H9 (cell line): ENCODE measurements around the gene COG3. TPM values are rescaled to one million over a fixed set of nuclear protein-coding genes. Genes with fewer than 3 reads are reported as not detected.

Experiments used
- DNase-seq: peaks from one replicate; pipeline ENCODE4 v3.0.0-alpha.2; 2017
- H2AFZ ChIP-seq: one replicate; pipeline ENCODE4 v1.6.1; 2013; ENCODE audit warnings: mild to moderate bottlenecking, low read length, control low read depth, moderate library complexity
- H2AK5ac ChIP-seq: 2 replicates; pipeline ENCODE4 v1.6.1; 2013; ENCODE audit warnings: low read length, control low read depth, mixed read lengths; ENCODE audit not compliant: insufficient read length
- H2BK120ac ChIP-seq: one replicate; pipeline ENCODE4 v1.6.1; 2013; ENCODE audit warnings: low read depth, mild to moderate bottlenecking, low read length, control low read depth, inconsistent platforms; ENCODE audit not compliant: poor library complexity, severe bottlenecking
- H2BK12ac ChIP-seq: 2 replicates; pipeline ENCODE4 v1.6.1; 2013; ENCODE audit warnings: low read length, control low read depth, mixed read lengths, low read depth; ENCODE audit not compliant: insufficient read length
- H2BK15ac ChIP-seq: 2 replicates; pipeline ENCODE4 v1.6.1; 2013; ENCODE audit warnings: low read depth, low read length, control low read depth
- H2BK20ac ChIP-seq: one replicate; pipeline ENCODE4 v1.6.1; 2013; ENCODE audit warnings: low read depth, mild to moderate bottlenecking, low read length, control low read depth, inconsistent platforms; ENCODE audit not compliant: poor library complexity, severe bottlenecking
- H2BK5ac ChIP-seq: 2 replicates; pipeline ENCODE4 v1.6.1; 2013; ENCODE audit warnings: low read length, control low read depth, mixed read lengths; ENCODE audit not compliant: insufficient read length
- H3K14ac ChIP-seq: 2 replicates; pipeline ENCODE4 v1.6.1; 2013; ENCODE audit warnings: low read length, control low read depth; ENCODE audit not compliant: insufficient read depth
- H3K18ac ChIP-seq: 2 replicates; pipeline ENCODE4 v1.6.1; 2013; ENCODE audit warnings: low read depth, mild to moderate bottlenecking, mixed read lengths, low read length, control low read depth; ENCODE audit not compliant: insufficient read length
- H3K23ac ChIP-seq: 2 replicates; pipeline ENCODE4 v1.6.1; 2013; ENCODE audit warnings: low read length, control low read depth, mixed read lengths, low read depth; ENCODE audit not compliant: insufficient read length
- H3K23me2 ChIP-seq: 2 replicates; pipeline ENCODE4 v1.6.1; 2013; ENCODE audit warnings: low read depth, mild to moderate bottlenecking, mixed read lengths, low read length, control low read depth; ENCODE audit not compliant: insufficient read length, poor library complexity, severe bottlenecking
- H3K27ac ChIP-seq: 2 replicates; pipeline ENCODE4 v1.5.1; 2013; ENCODE audit warnings: low read length, control low read depth, mixed read lengths, low read depth; ENCODE audit not compliant: insufficient read length
- H3K27me3 ChIP-seq: 2 replicates; pipeline ENCODE4 v1.6.1; 2013; ENCODE audit warnings: low read length, control low read depth, inconsistent platforms; ENCODE audit not compliant: insufficient read depth
- H3K4ac ChIP-seq: 2 replicates; pipeline ENCODE4 v1.6.1; 2013; ENCODE audit warnings: low read depth, mild to moderate bottlenecking, control low read depth, inconsistent platforms, low read length, moderate library complexity
- H3K4me1 ChIP-seq: 2 replicates; pipeline ENCODE4 v1.6.1; 2013; ENCODE audit warnings: low read length, control low read depth, inconsistent platforms; ENCODE audit not compliant: insufficient read depth
- H3K4me2 ChIP-seq: 2 replicates; pipeline ENCODE4 v1.6.1; 2013; ENCODE audit warnings: low read length, control low read depth, mixed read lengths; ENCODE audit not compliant: insufficient read length, insufficient read depth
- H3K56ac ChIP-seq: 2 replicates; pipeline ENCODE4 v1.6.1; 2013; ENCODE audit warnings: low read depth, mild to moderate bottlenecking, mixed read lengths, low read length, control low read depth; ENCODE audit not compliant: insufficient read length
- H3K79me1 ChIP-seq: 2 replicates; pipeline ENCODE4 v1.6.1; 2013; ENCODE audit warnings: low read depth, mild to moderate bottlenecking, moderate library complexity, low read length, control low read depth, inconsistent platforms; ENCODE audit not compliant: insufficient read depth, poor library complexity, severe bottlenecking
- H3K79me2 ChIP-seq: 2 replicates; pipeline ENCODE4 v1.6.1; 2013; ENCODE audit warnings: low read length, control low read depth, inconsistent platforms; ENCODE audit not compliant: insufficient read depth
- H3K9ac ChIP-seq: 2 replicates; pipeline ENCODE4 v1.6.1; 2013; ENCODE audit warnings: low read length, control low read depth, mixed read lengths; ENCODE audit not compliant: insufficient read length; ENCODE audit errors: extremely low read depth
- H3K9me3 ChIP-seq: one replicate; pipeline ENCODE4 v1.6.1; 2013; ENCODE audit warnings: low read depth, low read length, inconsistent platforms; ENCODE audit not compliant: control insufficient read depth
- H3T11ph ChIP-seq: one replicate; pipeline ENCODE4 v1.6.1; 2013; ENCODE audit warnings: mild to moderate bottlenecking, low read length, control low read depth, inconsistent platforms
- H4K20me1 ChIP-seq: one replicate; pipeline ENCODE4 v1.6.1; 2013; ENCODE audit not compliant: control insufficient read depth, insufficient read length, insufficient read depth
- H4K5ac ChIP-seq: 2 replicates; pipeline ENCODE4 v1.6.1; 2013; ENCODE audit warnings: low read depth, mild to moderate bottlenecking, mixed read lengths, low read length, control low read depth; ENCODE audit not compliant: insufficient read length
- H4K8ac ChIP-seq: replicated peaks from 2 replicates; pipeline ENCODE4 v1.6.1; 2013; ENCODE audit warnings: low read length, control low read depth, mixed read lengths, low read depth; ENCODE audit not compliant: insufficient read length
- H4K91ac ChIP-seq: 2 replicates; pipeline ENCODE4 v1.6.1; 2013; ENCODE audit warnings: low read depth, mild to moderate bottlenecking, moderate library complexity, mixed read lengths, low read length, control low read depth; ENCODE audit not compliant: insufficient read length
- H3K27ac Mint-ChIP-seq, 3 experiments: 2 replicates in 2 of 3; 3 replicates in 1 of 3; pipeline ENCODE4 v1.8.0; 2020 to 2021; ENCODE audit warnings: mixed read lengths in 3 of 3, mild to moderate bottlenecking in 1 of 3, moderate library complexity in 1 of 3
- H3K27me3 Mint-ChIP-seq: 2 replicates; pipeline ENCODE4 v1.8.0; 2021; ENCODE audit warnings: low read depth, mild to moderate bottlenecking, moderate library complexity, mixed read lengths
- H3K36me3 Mint-ChIP-seq, 3 experiments: 2 replicates in 2 of 3; 3 replicates in 1 of 3; pipeline ENCODE4 v1.8.0; 2020 to 2021; ENCODE audit warnings: low read depth in 3 of 3, mixed read lengths in 3 of 3; ENCODE audit not compliant: insufficient read depth in 1 of 3
- H3K4me1 Mint-ChIP-seq, 2 experiments: 2 replicates each; pipeline ENCODE4 v1.8.0; 2020; ENCODE audit warnings: mixed read lengths in 2 of 2
- H3K4me3 Mint-ChIP-seq, 2 experiments: 2 replicates in 1 of 2; 3 replicates in 1 of 2; pipeline ENCODE4 v1.8.0; 2020 to 2021; ENCODE audit warnings: mild to moderate bottlenecking in 2 of 2, mixed read lengths in 2 of 2, moderate library complexity in 1 of 2
- H3K9me3 Mint-ChIP-seq, 2 experiments: 2 replicates in 1 of 2; 3 replicates in 1 of 2; pipeline ENCODE4 v1.8.0; 2020; ENCODE audit warnings: mild to moderate bottlenecking in 2 of 2, mixed read lengths in 2 of 2, moderate library complexity in 1 of 2
- CTCF ChIP-seq: fragments of 200-600 bp; sonication (generic); conservative IDR thresholded peaks from 3 replicates; pipeline ENCODE4 v1.8.0; 2021; ENCODE audit warnings: antibody characterized with exemption, mild to moderate bottlenecking
- total RNA-seq: library from RNA; stranded (reverse); gene quantifications from 2 replicates; pipeline ENCODE4 v1.2.1, GENCODE V29; 2021

COG3 gene
- total RNA-seq, 1 experiment from 2014 or later, result 16.5 TPM

GRCh38 chr13:45565331-45565730, 100.6 kb downstream of the COG3 start:
- H3K9me3 ChIP-seq, result no peaks in the 10 kb centered on the region

More at GRCh38 chr13:45565331-45565730, 100.6 kb downstream of the COG3 start:
- H2BK120ac ChIP-seq, result peak overlapping the region; percentile 42
- Mint-ChIP-seq H3K27ac (no peak overlapping the region), H3K36me3 (peaks cover 12 to 17% (median 15%) of the 10 kb centered on the region in 3 experiments), H3K9me3 (peaks cover 26 to 27% of the 10 kb centered on the region in 2 experiments), H3K4me1 (peaks cover 6 to 7% of the 10 kb centered on the region in 2 experiments; a peak in 3 of 4 replicates), H3K27me3 (no peaks in the 10 kb centered on the region; the same call in 1 of the 2 replicates), H3K4me3 (no peak overlapping the region)
- H4K20me1 ChIP-seq, result no peaks in the 10 kb centered on the region
- no peaks in the 10 kb centered on the region for H3K79me2 ChIP-seq
- H3T11ph ChIP-seq, result no peak overlapping the region
- H2AK5ac ChIP-seq, result no peak overlapping the region
- H3K4ac ChIP-seq, result no peak overlapping the region
- H3K27ac ChIP-seq, result no peak overlapping the region
- H4K5ac ChIP-seq, result no peak overlapping the region
- no peak for TF ChIP-seq CTCF
- no peak overlapping the region for H3K4me2 ChIP-seq
- H2BK20ac ChIP-seq, result no peak overlapping the region
- no peaks in the 10 kb centered on the region for H3K27me3 ChIP-seq
- H3K9ac ChIP-seq, result no peak overlapping the region
- DNase-seq, result no peak
- no peak overlapping the region for H2AFZ ChIP-seq
- H3K23me2 ChIP-seq, result no peaks in the 10 kb centered on the region
- H2BK15ac ChIP-seq, result no peak overlapping the region
- no peak overlapping the region for H3K23ac ChIP-seq
- no peak overlapping the region for H2BK12ac ChIP-seq
- no peak overlapping the region for H4K91ac ChIP-seq
- no peak overlapping the region for H4K8ac ChIP-seq
- H3K56ac ChIP-seq, result no peak overlapping the region
- no peak overlapping the region for H2BK5ac ChIP-seq
- no peak overlapping the region for H3K18ac ChIP-seq
- no peak overlapping the region for H3K14ac ChIP-seq
- no peaks in the 10 kb centered on the region for H3K79me1 ChIP-seq
- H3K4me1 ChIP-seq, result no peaks in the 10 kb centered on the region
